Gastroesophageal sphincter (tissue), 3 donors: ENCODE results near the gene B3GALT4.

ENCODE experiments used
- CTCF ChIP-seq, 4 experiments: fragments of 200-600 bp in 2 of 4; fragments of 450-650 bp in 2 of 4; sonication (generic) in 1 of 4; IDR thresholded peaks; one replicate each; pipeline ENCODE4 v1.5.1; 2017 to 2019; ENCODE audit warnings: antibody characterized with exemption in 4 of 4, mild to moderate bottlenecking in 2 of 4, moderate library complexity in 2 of 4
- POLR2A ChIP-seq, 2 donors: fragments of 450-650 bp; IDR thresholded peaks; one replicate each; pipeline ENCODE4 v1.6.1; 2017; ENCODE audit warnings: antibody characterized with exemption in 2 of 2, mild to moderate bottlenecking in 2 of 2, moderate library complexity in 1 of 2
- POLR2AphosphoS5 ChIP-seq: sonication (generic); formaldehyde crosslinking; IDR thresholded peaks from one replicate; pipeline ENCODE4 v1.6.1; 2017; ENCODE audit warnings: antibody characterized with exemption

- TF ChIP-seq CTCF (IDR thresholded peaks at IDR 0.05) (no peak), POLR2A (IDR thresholded peaks at IDR 0.05) (no peak), POLR2AphosphoS5 (no peak)
These were observed 40.1 kb upstream of the B3GALT4 start for GRCh38 chr6:33236852-33237251.
